WTC11 (cell line): ENCODE measurements around the gene ZFP36L2. TPM values are rescaled to one million over a fixed set of nuclear protein-coding genes. Genes with fewer than 3 reads are reported as not detected.

Experiments used
- ATAC-seq: fragments of 200-7000 bp; cut with Tn5 transposase; 2 replicates; pipeline ENCODE4 v1.10.0; 2021; ENCODE audit warnings: mild to moderate bottlenecking, moderate library complexity
- CTCF ChIA-PET: fragments of 300-600 bp; sonication (Branson Sonifier 250); formaldehyde crosslinking; loops from one replicate; lab custom pipeline; 2021; ENCODE audit warnings: antibody characterized with exemption; lab: Charles Lee
- POLR2A ChIA-PET: fragments of 350-600 bp; sonication (Branson Sonifier 250); formaldehyde crosslinking; loops from one replicate; lab custom pipeline; 2021; ENCODE audit warnings: antibody characterized with exemption; lab: Charles Lee
- DNase-seq: peaks from one replicate; pipeline ENCODE4 v3.0.0; 2021; ENCODE audit warnings: low spot score
- H3K27ac Mint-ChIP-seq: 2 replicates; pipeline ENCODE4 v1.8.0; 2021; ENCODE audit warnings: mixed read lengths
- H3K27me3 Mint-ChIP-seq: 2 replicates; pipeline ENCODE4 v1.8.0; 2021; ENCODE audit warnings: low read depth, mild to moderate bottlenecking, moderate library complexity, mixed read lengths
- H3K36me3 Mint-ChIP-seq: 2 replicates; pipeline ENCODE4 v1.8.0; 2021; ENCODE audit warnings: mixed read lengths
- H3K4me1 Mint-ChIP-seq: 2 replicates; pipeline ENCODE4 v1.8.0; 2022; ENCODE audit warnings: mixed read lengths
- H3K4me3 Mint-ChIP-seq: 2 replicates; pipeline ENCODE4 v1.8.0; 2021; ENCODE audit warnings: mild to moderate bottlenecking, moderate library complexity, mixed read lengths
- H3K9me3 Mint-ChIP-seq: 2 replicates; pipeline ENCODE4 v1.8.0; 2021; ENCODE audit warnings: mixed read lengths
- AFF4 ChIP-seq: sonication (generic); formaldehyde crosslinking; IDR thresholded peaks from 2 replicates; pipeline ENCODE4 v1.8.1; 2023; ENCODE audit warnings: mild to moderate bottlenecking, missing genetic modification reagents, borderline replicate concordance
- ARID4B ChIP-seq: sonication (generic); formaldehyde crosslinking; IDR thresholded peaks from 2 replicates; pipeline ENCODE4 v1.8.0; 2023; ENCODE audit warnings: missing genetic modification reagents, mild to moderate bottlenecking, borderline replicate concordance
- ATF1 ChIP-seq: sonication (generic); formaldehyde crosslinking; IDR thresholded peaks from 2 replicates; pipeline ENCODE4 v1.8.1; 2023; ENCODE audit warnings: mild to moderate bottlenecking, moderate library complexity, missing genetic modification reagents
- CREB1 ChIP-seq: sonication (generic); formaldehyde crosslinking; IDR thresholded peaks from 2 replicates; pipeline ENCODE4 v1.8.0; 2023; ENCODE audit warnings: mild to moderate bottlenecking, missing genetic modification reagents
- E2F4 ChIP-seq: sonication (generic); formaldehyde crosslinking; IDR thresholded peaks from 2 replicates; pipeline ENCODE4 v1.8.1; 2022; ENCODE audit warnings: low read depth, mild to moderate bottlenecking, moderate library complexity, missing genetic modification reagents, borderline replicate concordance
- ELF4 ChIP-seq: sonication (generic); formaldehyde crosslinking; IDR thresholded peaks from 2 replicates; pipeline ENCODE4 v1.8.1; 2022; ENCODE audit warnings: low read depth, mild to moderate bottlenecking, moderate library complexity, missing genetic modification reagents
- FOXP1 ChIP-seq: sonication (generic); formaldehyde crosslinking; IDR thresholded peaks from 2 replicates; pipeline ENCODE4 v1.8.0; 2022; ENCODE audit warnings: missing genetic modification reagents, mild to moderate bottlenecking, moderate library complexity, borderline replicate concordance
- GRHL2 ChIP-seq: fragments of 250-450 bp; sonication (Bioruptor Pico); IDR thresholded peaks from 2 replicates; pipeline ENCODE4 v1.8.0; 2022; ENCODE audit warnings: mild to moderate bottlenecking, moderate library complexity; ENCODE audit not compliant: insufficient replicate concordance, severe bottlenecking
- GTF2I ChIP-seq: fragments of 250-450 bp; sonication (Bioruptor Pico); conservative IDR thresholded peaks from 2 replicates; pipeline ENCODE4 v1.4.0; 2021; ENCODE audit warnings: mild to moderate bottlenecking
- HMGXB4 ChIP-seq: sonication (generic); formaldehyde crosslinking; IDR thresholded peaks from 2 replicates; pipeline ENCODE4 v1.8.1; 2023; ENCODE audit warnings: mild to moderate bottlenecking, moderate library complexity, missing genetic modification reagents
- NR1H2 ChIP-seq: sonication (generic); formaldehyde crosslinking; IDR thresholded peaks from 2 replicates; pipeline ENCODE4 v1.9.0; 2021; ENCODE audit warnings: mild to moderate bottlenecking, moderate library complexity, missing genetic modification reagents
- NR3C1 ChIP-seq: sonication (generic); formaldehyde crosslinking; conservative IDR thresholded peaks from 2 replicates; pipeline ENCODE4 v1.8.1; 2023; ENCODE audit warnings: low read depth, mild to moderate bottlenecking, missing genetic modification reagents
- SMAD3 ChIP-seq: sonication (generic); formaldehyde crosslinking; IDR thresholded peaks from 2 replicates; pipeline ENCODE4 v1.8.0; 2022; ENCODE audit warnings: missing genetic modification reagents, mild to moderate bottlenecking, borderline replicate concordance
- SMAD4 ChIP-seq: sonication (generic); formaldehyde crosslinking; IDR thresholded peaks from 2 replicates; pipeline ENCODE4 v1.8.0; 2022; ENCODE audit warnings: mild to moderate bottlenecking, missing genetic modification reagents
- SP1 ChIP-seq: sonication (generic); formaldehyde crosslinking; conservative IDR thresholded peaks from 2 replicates; pipeline ENCODE4 v1.8.1; 2022; ENCODE audit warnings: missing genetic modification reagents
- ZMAT4 ChIP-seq: fragments of 250-450 bp; sonication (Bioruptor Pico); IDR thresholded peaks from 2 replicates; pipeline ENCODE4 v1.9.0; 2021; ENCODE audit warnings: mild to moderate bottlenecking
- ZNF121 ChIP-seq: sonication (generic); formaldehyde crosslinking; IDR thresholded peaks from 2 replicates; pipeline ENCODE4 v1.8.0; 2023; ENCODE audit warnings: missing genetic modification reagents
- ZNF232 ChIP-seq: sonication (generic); formaldehyde crosslinking; IDR thresholded peaks from 2 replicates; pipeline ENCODE4 v1.8.0; 2022; ENCODE audit warnings: mild to moderate bottlenecking, missing genetic modification reagents
- total RNA-seq: library from RNA; stranded (reverse); gene quantifications from 3 replicates; pipeline ENCODE4 v1.2.3, GENCODE V29; 2021

ZFP36L2 gene
- total RNA-seq, 1 experiment from 2014 or later = 50.4 TPM

- H3K27ac Mint-ChIP-seq = no peak overlapping the region
- no peak for ATAC-seq
- ChIA-PET CTCF (interaction anchor here (0.9 to 1.3 kb wide), 3 partner anchors 33 to 53 kb away, joined by 3 to 5 read pairs (median 4); no protein-coding TSS in a partner anchor), POLR2A (interaction anchor here (0.9 kb wide), 1 partner anchor 47 kb away, joined by 5 read pairs; no protein-coding TSS in a partner anchor)
- peaks cover 24% of the 10 kb centered on the region for H3K9me3 Mint-ChIP-seq
- H3K4me3 Mint-ChIP-seq = no peak overlapping the region
- peaks cover 36% of the 10 kb centered on the region for H3K4me1 Mint-ChIP-seq
- H3K36me3 Mint-ChIP-seq = peaks cover 32% of the 10 kb centered on the region
- peaks cover 6% of the 10 kb centered on the region for H3K27me3 Mint-ChIP-seq
- no peak for DNase-seq
- TF ChIP-seq ZNF232 (CRISPR knock-in tag) (no peak), SP1 (CRISPR knock-in tag) (no peak), GTF2I (CRISPR knock-in tag) (no peak), E2F4 (no peak), FOXP1 (CRISPR knock-in tag) (no peak), NR1H2 (CRISPR knock-in tag) (no peak), HMGXB4 (no peak), ZMAT4 (no peak), SMAD3 (CRISPR knock-in tag) (no peak), ARID4B (CRISPR knock-in tag) (no peak), AFF4 (CRISPR knock-in tag) (no peak), NR3C1 (no peak), ATF1 (no peak), CREB1 (CRISPR knock-in tag) (no peak), ELF4 (CRISPR knock-in tag) (no peak), ZNF121 (CRISPR knock-in tag) (no peak), GRHL2 (CRISPR knock-in tag) (no peak), SMAD4 (no peak)
These were observed 52.0 kb downstream of the ZFP36L2 start for GRCh38 chr2:43174368-43174916.
